AG04450 (cell line): ENCODE measurements around the gene ERBB2. TPM values are rescaled to one million over a fixed set of nuclear protein-coding genes. Genes with fewer than 3 reads are reported as not detected.

Source experiments
- CTCF ChIA-PET: fragments of 300-600, 350-600 bp; formaldehyde crosslinking; extraction: SDS; loops from one replicate; lab custom pipeline; 2022; ENCODE audit warnings: antibody characterized with exemption, inconsistent platforms; lab: Charles Lee
- POLR2A ChIA-PET: fragments of 350-600 bp; formaldehyde crosslinking; extraction: SDS; loops from one replicate; lab custom pipeline; 2021; ENCODE audit warnings: antibody characterized with exemption, inconsistent platforms; lab: Yijun Ruan, JAX
- DNase-seq: peaks from one replicate; pipeline ENCODE4 v3.0.0-alpha.2; 2011; ENCODE audit warnings: low read depth, low spot score
- H3K27ac ChIP-seq: one replicate; pipeline ENCODE4 v1.5.1; 2012; ENCODE audit warnings: low read depth, low read length, control low read depth
- H3K27me3 ChIP-seq: one replicate; pipeline ENCODE4 v1.6.0; 2012; ENCODE audit warnings: low read length; ENCODE audit not compliant: control insufficient read depth, insufficient read depth
- H3K4me3 ChIP-seq: 2 replicates; pipeline ENCODE4 v1.5.1; 2011; ENCODE audit warnings: mild to moderate bottlenecking, low read depth, low read length, control low read depth
- H3K9me3 ChIP-seq: 2 replicates; pipeline ENCODE4 v1.5.1; 2012; ENCODE audit warnings: low read length; ENCODE audit not compliant: control insufficient read depth, insufficient read depth
- CTCF ChIP-seq: IDR thresholded peaks from 2 replicates; pipeline ENCODE4 v1.5.1; 2011; ENCODE audit warnings: low read depth, low read length, control low read depth, inconsistent platforms
- polyA plus RNA-seq: library from polyadenylated mRNA; depleted of rRNA; stranded (reverse); fragments of >200 nt; gene quantifications from 2 replicates; pipeline ENCODE4 v1.2.3, GENCODE V29; 2011

The ERBB2 gene
- polyA plus RNA-seq, 1 experiment: 21.2 TPM

GRCh38 chr17:39662551-39663339, 37.1 kb upstream of the ERBB2 start:
- no peak for DNase-seq
- TF ChIP-seq CTCF: no peak
- CTCF ChIA-PET: no interaction called here

GRCh38 chr17:39663340-39663687, 36.5 kb upstream of the ERBB2 start:
- no peak for DNase-seq
- Histone ChIP-seq H3K9me3 (no peaks in the 10 kb centered on the region; the same call in 1 of the 2 replicates), H3K27ac (no peak overlapping the region), H3K4me3 (no peak overlapping the region), H3K27me3 (peaks cover 14% of the 10 kb centered on the region)
- TF ChIP-seq CTCF: no peak
- CTCF ChIA-PET: interaction anchor here (0.7 to 1.0 kb wide), 2 partner anchors 9 kb away, joined by 3 to 4 read pairs; no protein-coding TSS in a partner anchor
- POLR2A ChIA-PET: no interaction called here

More at GRCh38 chr17:39662551-39663339, 37.1 kb upstream of the ERBB2 start:
- POLR2A ChIA-PET: no interaction called here
- Histone ChIP-seq H3K9me3 (no peaks in the 10 kb centered on the region; the same call in 1 of the 2 replicates), H3K4me3 (no peak overlapping the region), H3K27me3 (peaks cover 14% of the 10 kb centered on the region), H3K27ac (no peak overlapping the region)

GRCh38 chr17:39663688-39664580, 35.9 kb upstream of the ERBB2 start:
- ChIA-PET POLR2A (interaction anchor here (1.1 kb wide), 1 partner anchor 9 kb away, joined by 3 read pairs; no protein-coding TSS in a partner anchor), CTCF (interaction anchor here (0.5 to 1.0 kb wide), 3 partner anchors 8 to 33 kb away, joined by 3 to 4 read pairs (median 3); no protein-coding TSS in a partner anchor)

More at GRCh38 chr17:39663688-39664580, 35.9 kb upstream of the ERBB2 start:
- no peak for TF ChIP-seq CTCF
- no peak for DNase-seq
- Histone ChIP-seq H3K27ac (no peak overlapping the region), H3K9me3 (no peaks in the 10 kb centered on the region; the same call in 1 of the 2 replicates), H3K27me3 (peaks cover 14% of the 10 kb centered on the region), H3K4me3 (no peak overlapping the region)
